H1 (cell line): ENCODE data around the gene COL20A1. TPM values are rescaled to one million over a fixed set of nuclear protein-coding genes. Genes with fewer than 3 reads are reported as not detected.
A peak's percentile ranks its signal among the peaks of the same experiment; 100 is the strongest.

Source experiments
- CTCF ChIA-PET: fragments of 300-600 bp; sonication (Branson Sonifier 250); formaldehyde crosslinking; loops from one replicate; lab custom pipeline; 2021; ENCODE audit not compliant: partially characterized antibody; lab: Charles Lee
- POLR2A ChIA-PET: fragments of 300-600 bp; sonication (Branson Sonifier 250); formaldehyde crosslinking; loops from one replicate; lab custom pipeline; 2021; ENCODE audit warnings: inconsistent platforms; ENCODE audit not compliant: partially characterized antibody; lab: Charles Lee
- DNase-seq, 2 experiments: peaks; one replicate each; pipeline versions ENCODE4 v3.0.0 to v3.0.0-alpha.2; 2010 to 2022; ENCODE audit warnings: low spot score in 2 of 2, low read depth in 1 of 2, mixed read lengths in 1 of 2
- FAIRE-seq: peaks from 2 replicates; lab custom pipeline; 2011; peaks lifted over from hg19 to GRCh38; lab: Jason Lieb, UNC
- H2AFZ ChIP-seq: 2 replicates; pipeline ENCODE4 v1.8.1; 2012; ENCODE audit warnings: low read length, inconsistent platforms
- H2AK5ac ChIP-seq: 2 replicates; pipeline ENCODE4 v1.6.1; 2013; ENCODE audit warnings: low read depth, low read length
- H2BK120ac ChIP-seq: replicated peaks from 2 replicates; pipeline ENCODE3; 2013; ENCODE audit warnings: low read depth, low read length, inconsistent platforms
- H2BK12ac ChIP-seq: 2 replicates; pipeline ENCODE4 v1.6.1; 2013; ENCODE audit warnings: low read depth, low read length
- H2BK15ac ChIP-seq: 2 replicates; pipeline ENCODE4 v1.6.1; 2013; ENCODE audit warnings: low read length
- H2BK20ac ChIP-seq: 2 replicates; pipeline ENCODE4 v1.6.1; 2013; ENCODE audit warnings: low read length
- H2BK5ac ChIP-seq: 2 replicates; pipeline ENCODE4 v1.6.1; 2013; ENCODE audit warnings: low read depth, low read length
- H3K14ac ChIP-seq: 2 replicates; pipeline ENCODE4 v1.6.1; 2013; ENCODE audit warnings: inconsistent platforms; ENCODE audit not compliant: insufficient read length
- H3K18ac ChIP-seq: 2 replicates; pipeline ENCODE4 v1.6.1; 2013; ENCODE audit warnings: low read length; ENCODE audit errors: extremely low read depth
- H3K23ac ChIP-seq: 2 replicates; pipeline ENCODE4 v1.6.1; 2013; ENCODE audit warnings: inconsistent platforms; ENCODE audit not compliant: insufficient read length
- H3K23me2 ChIP-seq: 2 replicates; pipeline ENCODE4 v1.6.1; 2013; ENCODE audit warnings: low read depth, low read length
- H3K27ac ChIP-seq: 2 replicates; pipeline ENCODE4 v1.6.1; 2011; ENCODE audit warnings: low read depth, low read length, inconsistent platforms
- H3K27me3 ChIP-seq, 4 experiments: replicated peaks in 1 of 4; 1 replicate in 1 of 4; 2 replicates in 3 of 4; pipeline versions ENCODE4 v1.6.1 to v1.8.1; 2011 to 2013; ENCODE audit warnings: low read length in 3 of 4, mild to moderate bottlenecking in 3 of 4, inconsistent platforms in 2 of 4, mixed read lengths in 2 of 4, moderate library complexity in 1 of 4; ENCODE audit not compliant: control insufficient read depth in 3 of 4, insufficient read depth in 3 of 4; ENCODE audit errors: extremely low read depth in 1 of 4
- H3K36me3 ChIP-seq, 4 experiments: 2 replicates each; pipeline versions ENCODE4 v1.6.1 to v1.8.1; 2011 to 2013; ENCODE audit warnings: mild to moderate bottlenecking in 4 of 4, low read length in 3 of 4, moderate library complexity in 2 of 4, control low read depth in 1 of 4, inconsistent platforms in 1 of 4; ENCODE audit not compliant: insufficient read depth in 4 of 4, control insufficient read depth in 2 of 4
- H3K4ac ChIP-seq: replicated peaks from 2 replicates; pipeline ENCODE3; 2013; ENCODE audit warnings: low read length, low read depth, mixed read lengths, inconsistent platforms; ENCODE audit not compliant: insufficient read length
- H3K4me1 ChIP-seq, 4 experiments: replicated peaks in 1 of 4; 1 replicate in 1 of 4; 2 replicates in 3 of 4; pipeline versions ENCODE4 v1.6.1 to v1.8.1; 2011 to 2013; ENCODE audit warnings: low read length in 3 of 4, inconsistent platforms in 2 of 4, mixed read lengths in 1 of 4; ENCODE audit not compliant: insufficient read depth in 4 of 4, control insufficient read depth in 3 of 4
- H3K4me2 ChIP-seq, 2 experiments: 2 replicates each; pipeline versions ENCODE4 v1.6.1 to v1.8.1; 2011 to 2013; ENCODE audit warnings: low read depth in 2 of 2, low read length in 2 of 2, control low read depth in 1 of 2, inconsistent platforms in 1 of 2, mild to moderate bottlenecking in 1 of 2; ENCODE audit not compliant: insufficient read depth in 1 of 2
- H3K4me3 ChIP-seq, 4 experiments: fragments of 200-600, 300-600 bp in 1 of 4; sonication (generic), shearing (Covaris generic), sonication (Bioruptor Twin) in 1 of 4; 2 replicates each; pipeline versions ENCODE4 v1.5.1 to v1.8.1; 2011 to 2016; ENCODE audit warnings: low read length in 4 of 4, low read depth in 3 of 4, control low read depth in 2 of 4, inconsistent platforms in 2 of 4, mild to moderate bottlenecking in 2 of 4, mixed read lengths in 1 of 4, moderate library complexity in 1 of 4; ENCODE audit not compliant: insufficient read depth in 2 of 4; ENCODE audit errors: extremely low read depth in 1 of 4
- H3K56ac ChIP-seq: replicated peaks from 2 replicates; pipeline ENCODE3; 2013; ENCODE audit warnings: low read depth, mild to moderate bottlenecking, mixed read lengths, low read length, inconsistent platforms; ENCODE audit not compliant: insufficient read length
- H3K79me1 ChIP-seq: 2 replicates; pipeline ENCODE4 v1.6.1; 2013; ENCODE audit warnings: low read depth, low read length, control low read depth
- H3K79me2 ChIP-seq, 2 experiments: 2 replicates each; pipeline versions ENCODE4 v1.6.1 to v1.8.1; 2012 to 2013; ENCODE audit warnings: low read length in 2 of 2, mild to moderate bottlenecking in 2 of 2, inconsistent platforms in 1 of 2; ENCODE audit not compliant: insufficient read depth in 2 of 2, control insufficient read depth in 1 of 2
- H3K9ac ChIP-seq, 4 experiments: replicated peaks in 1 of 4; 1 replicate in 1 of 4; 2 replicates in 3 of 4; pipeline versions ENCODE4 v1.6.1 to v1.8.1; 2011 to 2013; ENCODE audit warnings: low read depth in 3 of 4, low read length in 3 of 4, control low read depth in 2 of 4, mild to moderate bottlenecking in 2 of 4, moderate library complexity in 2 of 4, inconsistent platforms in 1 of 4; ENCODE audit errors: extremely low read depth in 1 of 4
- H3K9me3 ChIP-seq, 2 experiments: 2 replicates each; pipeline versions ENCODE4 v1.6.1 to v1.8.1; 2012 to 2013; ENCODE audit warnings: mild to moderate bottlenecking in 2 of 2, moderate library complexity in 2 of 2, control low read depth in 1 of 2, inconsistent platforms in 1 of 2, low read depth in 1 of 2, low read length in 1 of 2, mixed read lengths in 1 of 2; ENCODE audit not compliant: insufficient read depth in 2 of 2
- H4K20me1 ChIP-seq, 2 experiments: replicated peaks in 1 of 2; 2 replicates each; pipeline versions ENCODE3 to v1.8.1; 2011 to 2013; ENCODE audit warnings: inconsistent platforms in 2 of 2, low read length in 2 of 2, mild to moderate bottlenecking in 1 of 2; ENCODE audit not compliant: insufficient read depth in 2 of 2, control insufficient read depth in 1 of 2
- H4K5ac ChIP-seq: 2 replicates; pipeline ENCODE4 v1.6.1; 2013; ENCODE audit warnings: low read length, low read depth, mixed read lengths, inconsistent platforms; ENCODE audit not compliant: insufficient read length
- H4K8ac ChIP-seq: 2 replicates; pipeline ENCODE4 v1.8.0; 2013; ENCODE audit warnings: mild to moderate bottlenecking, moderate library complexity, low read length, inconsistent platforms; ENCODE audit not compliant: insufficient read depth; ENCODE audit errors: extremely low read depth
- H4K91ac ChIP-seq: replicated peaks from 2 replicates; pipeline ENCODE3; 2013; ENCODE audit warnings: low read length, mixed read lengths, inconsistent platforms; ENCODE audit not compliant: insufficient read length
- CREB1 ChIP-seq: IDR thresholded peaks from 2 replicates; pipeline ENCODE4 v1.6.1; 2012; ENCODE audit warnings: inconsistent platforms
- CTBP2 ChIP-seq: IDR thresholded peaks from 2 replicates; pipeline ENCODE4 v1.7.0; 2011; ENCODE audit warnings: borderline replicate concordance, mild to moderate bottlenecking, moderate library complexity, mixed read lengths, low read length; ENCODE audit not compliant: insufficient read depth, insufficient read length
- KDM1A ChIP-seq: fragments of 200-600, 300-600 bp; sonication (generic); IDR thresholded peaks from 2 replicates; pipeline ENCODE4 v1.7.1; 2016; ENCODE audit warnings: mild to moderate bottlenecking, low read length, borderline replicate concordance
- KDM5A ChIP-seq: fragments of 200-600 bp; IDR thresholded peaks from 2 replicates; pipeline ENCODE4 v1.7.1; 2012; ENCODE audit warnings: mild to moderate bottlenecking, low read length, inconsistent platforms, mixed read lengths
- PHF8 ChIP-seq: fragments of 200-600 bp; sonication (generic); conservative IDR thresholded peaks from 2 replicates; pipeline ENCODE4 v1.7.1; 2012; ENCODE audit warnings: low read depth, mild to moderate bottlenecking, inconsistent platforms, low read length, moderate library complexity
- RNF2 ChIP-seq: fragments of 200-900, 300-1000 bp; sonication (generic); IDR thresholded peaks from 2 replicates; pipeline ENCODE4 v1.7.1; 2016; ENCODE audit warnings: borderline replicate concordance, low read depth, mild to moderate bottlenecking, antibody characterized with exemption, low read length; ENCODE audit not compliant: poor library complexity, severe bottlenecking; ENCODE audit errors: missing control alignments
- SIX5 ChIP-seq: IDR thresholded peaks from 2 replicates; pipeline ENCODE4 v1.6.1; 2011; ENCODE audit warnings: mild to moderate bottlenecking, low read depth, low read length
- TBP ChIP-seq: IDR thresholded peaks from 2 replicates; pipeline ENCODE4 v1.6.1; 2011; ENCODE audit warnings: low read depth, low read length, improper control_type of control experiment
- WGBS, 2 experiments: shearing (Covaris generic) in 1 of 2; methylation state at CpG; one replicate each; pipeline versions ENCODE4 v1.1.6 to v1.1.7; 2013 to 2015; ENCODE audit warnings: low lambda C conversion rate in 2 of 2, mixed read lengths in 2 of 2, inconsistent platforms in 1 of 2, low coverage in 1 of 2, missing lambda C conversion rate in 1 of 2; ENCODE audit not compliant: insufficient replicate concordance in 2 of 2, insufficient coverage in 1 of 2, insufficient read length in 1 of 2; ENCODE audit errors: extremely low coverage in 1 of 2, missing lambda C conversion rate in 1 of 2; 5-methylcytosine and 5-hydroxymethylcytosine counted together
- polyA plus RNA-seq, 7 experiments: library from polyadenylated mRNA; depleted of rRNA in 3 of 7; stranded (reverse) in 5 of 7; unstranded in 2 of 7; fragments of >200 nt in 5 of 7; fragments of 200-250 nt in 2 of 7; gene quantifications; 1 replicate in 5 of 7; 2 replicates in 1 of 7; 4 replicates in 1 of 7; pipeline versions ENCODE4 v1.2.1 to v1.2.3, GENCODE V29; 2011 to 2013; ENCODE audit warnings: missing spikeins in 2 of 7, mixed read lengths in 2 of 7
- total RNA-seq: library from RNA; stranded (reverse); fragmentation: NEBNext Ultra II Directional; extraction: Animal tissue kit (Norgen Biotek cat#: 25700); gene quantifications from 2 replicates; pipeline ENCODE4 v1.2.1, GENCODE V29; 2021
- TF ChIP-seq, protein P1 (sequence below), 3 experiments: IDR thresholded peaks; 1 replicate in 2 of 3; 2 replicates in 1 of 3; pipeline versions ENCODE4 v1.5.1 to v1.6.1; 2011; ENCODE audit warnings: low read length in 3 of 3, mild to moderate bottlenecking in 3 of 3, inconsistent platforms in 2 of 3, low read depth in 1 of 3, moderate library complexity in 1 of 3; ENCODE audit not compliant: insufficient read depth in 1 of 3; ENCODE audit errors: control extremely low read depth in 1 of 3

Gene COL20A1
- total and polyA plus RNA-seq, 2 of the 8 experiments (the other 6 are each of a cell fraction or from before 2014, with no cell fraction given), result 0.19 to 0.21 TPM

DNA sequence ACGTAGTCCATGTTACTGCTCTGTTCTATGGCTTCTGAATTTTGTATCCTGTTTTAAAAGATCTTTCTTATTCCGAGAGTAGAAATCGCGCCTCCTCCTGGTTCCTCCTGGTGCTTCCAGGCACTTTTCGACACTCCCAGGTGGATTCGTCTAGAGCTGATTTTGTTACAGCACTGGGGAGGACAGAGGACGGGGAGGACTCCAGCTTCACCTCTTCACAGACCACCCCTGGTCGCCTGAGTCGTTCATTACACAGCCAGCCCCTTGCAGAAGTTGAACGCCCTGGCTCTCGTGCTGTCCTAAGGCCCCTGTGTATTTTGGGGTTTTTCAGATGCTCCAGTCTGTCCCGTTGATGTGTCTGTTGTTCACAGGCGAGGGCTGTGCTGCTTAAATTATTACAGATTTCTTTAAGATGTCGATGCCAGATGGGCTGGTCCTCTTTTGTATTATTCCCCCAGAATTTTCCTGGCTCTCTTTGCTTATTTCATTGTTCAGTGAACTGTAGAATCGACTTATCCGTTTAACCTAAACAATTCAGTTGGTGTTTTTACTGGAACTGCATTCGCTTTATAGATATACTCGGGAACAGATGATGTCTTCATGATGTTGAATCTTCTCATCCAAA, 30.5 kb downstream of the COL20A1 start:
- WGBS, 2 experiments, result 75% methylated on average over 18 of the region's 18 CpGs; no CpG with 5 or more reads in 1 of the 2 experiments
- H3K56ac ChIP-seq, result no peak overlapping the region
- H4K8ac ChIP-seq, result no peak overlapping the region
- H2BK15ac ChIP-seq, result no peak overlapping the region
- H3K4me1 ChIP-seq, result no peaks in the 10 kb centered on the region; a peak in 1 of 7 replicates
- H4K5ac ChIP-seq, result no peak overlapping the region
- no peak for DNase-seq
- no peaks in the 10 kb centered on the region for H3K36me3 ChIP-seq
- POLR2A ChIA-PET, result no interaction called here
- peaks cover 0 to 5% of the 10 kb centered on the region in 2 experiments; a peak in 1 of 4 replicates for H3K9me3 ChIP-seq
- H3K27me3 ChIP-seq, result no peaks in the 10 kb centered on the region
- no peak overlapping the region for H2BK5ac ChIP-seq
- no peak overlapping the region for H3K4ac ChIP-seq
- H3K23ac ChIP-seq, result no peak overlapping the region
- no peak overlapping the region for H2BK20ac ChIP-seq
- H2BK12ac ChIP-seq, result no peak overlapping the region
- H3K27ac ChIP-seq, result no peak overlapping the region
- H2BK120ac ChIP-seq, result no peak overlapping the region
- H2AK5ac ChIP-seq, result no peak overlapping the region
- H3K14ac ChIP-seq, result no peak overlapping the region
- no peaks in the 10 kb centered on the region for H3K79me2 ChIP-seq
- H3K9ac ChIP-seq, result no peak overlapping the region; a peak in 1 of 7 replicates
- H3K23me2 ChIP-seq, result no peaks in the 10 kb centered on the region
- no peak overlapping the region for H3K4me2 ChIP-seq
- CTCF ChIA-PET, result interaction anchor here (0.6 to 1.0 kb wide), 5 partner anchors 11 to 57 kb away, joined by 3 to 5 read pairs (median 4); no protein-coding TSS in a partner anchor
- no peak for FAIRE-seq
- H4K20me1 ChIP-seq, result no peaks in the 10 kb centered on the region
- H4K91ac ChIP-seq, result no peak overlapping the region
- H3K4me3 ChIP-seq, result no peak overlapping the region
- no peak overlapping the region for H3K18ac ChIP-seq
- H3K79me1 ChIP-seq, result no peaks in the 10 kb centered on the region
- no peak overlapping the region for H2AFZ ChIP-seq
- no peak for TF ChIP-seq RNF2
- no peak for TF ChIP-seq TBP
- no peak for TF ChIP-seq CREB1
- no peak for TF ChIP-seq PHF8
- no peak for TF ChIP-seq KDM5A
- no peak for TF ChIP-seq CTBP2
- no peak for TF ChIP-seq SIX5
- no peak for TF ChIP-seq KDM1A
- TF ChIP-seq, protein P1, sequence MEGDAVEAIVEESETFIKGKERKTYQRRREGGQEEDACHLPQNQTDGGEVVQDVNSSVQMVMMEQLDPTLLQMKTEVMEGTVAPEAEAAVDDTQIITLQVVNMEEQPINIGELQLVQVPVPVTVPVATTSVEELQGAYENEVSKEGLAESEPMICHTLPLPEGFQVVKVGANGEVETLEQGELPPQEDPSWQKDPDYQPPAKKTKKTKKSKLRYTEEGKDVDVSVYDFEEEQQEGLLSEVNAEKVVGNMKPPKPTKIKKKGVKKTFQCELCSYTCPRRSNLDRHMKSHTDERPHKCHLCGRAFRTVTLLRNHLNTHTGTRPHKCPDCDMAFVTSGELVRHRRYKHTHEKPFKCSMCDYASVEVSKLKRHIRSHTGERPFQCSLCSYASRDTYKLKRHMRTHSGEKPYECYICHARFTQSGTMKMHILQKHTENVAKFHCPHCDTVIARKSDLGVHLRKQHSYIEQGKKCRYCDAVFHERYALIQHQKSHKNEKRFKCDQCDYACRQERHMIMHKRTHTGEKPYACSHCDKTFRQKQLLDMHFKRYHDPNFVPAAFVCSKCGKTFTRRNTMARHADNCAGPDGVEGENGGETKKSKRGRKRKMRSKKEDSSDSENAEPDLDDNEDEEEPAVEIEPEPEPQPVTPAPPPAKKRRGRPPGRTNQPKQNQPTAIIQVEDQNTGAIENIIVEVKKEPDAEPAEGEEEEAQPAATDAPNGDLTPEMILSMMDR (IDR thresholded peaks at IDR 0.05; ENCODE audit: control extremely low read depth in 1 of 3, insufficient read depth in 1 of 3, low read depth in 1 of 3, low read length in 3 of 3), result peak; percentile 23 to 45 (median 35); a peak in 3 of 4 replicates
